GM12865 (cell line): ENCODE results near the gene MKRN1.

Experiments used
- DNase-seq: peaks from one replicate; pipeline ENCODE4 v3.0.0; 2010; ENCODE audit warnings: low read depth
- H3K4me3 ChIP-seq: 2 replicates; pipeline ENCODE4 v1.5.1; 2011; ENCODE audit warnings: mild to moderate bottlenecking, low read depth, low read length, control low read depth
- CTCF ChIP-seq: IDR thresholded peaks from 2 replicates; pipeline ENCODE4 v1.5.1; 2011; ENCODE audit warnings: low read length, control low read depth, low read depth, inconsistent platforms; ENCODE audit not compliant: insufficient read depth; ENCODE audit errors: missing control alignments

MKRN1 gene

GRCh38 chr7:140484479-140484878 lies 5.2 kb upstream of the MKRN1 start:
- no peak for TF ChIP-seq CTCF
- no peak overlapping the region for H3K4me3 ChIP-seq
- no peak for DNase-seq

GRCh38 chr7:140479739-140480084 lies 407 bp upstream of the MKRN1 start:
- DNase-seq = no peak
- no peak for TF ChIP-seq CTCF
- peak overlapping the region; percentile 86 for H3K4me3 ChIP-seq

GRCh38 chr7:140478246-140479061 lies 851 bp downstream of the MKRN1 start:
- DNase-seq = peak; percentile 57
- H3K4me3 ChIP-seq = peak overlapping the region; percentile 86
- TF ChIP-seq CTCF = no peak

- no peak for TF ChIP-seq CTCF
- H3K4me3 ChIP-seq = peak overlapping the region; percentile 86; the same call in 1 of the 2 replicates
These were observed 2.5 kb downstream of the MKRN1 start for GRCh38 chr7:140476698-140477261.

GRCh38 chr7:140475747-140476333 lies 3.5 kb downstream of the MKRN1 start:
- DNase-seq = peak; percentile 44
- H3K4me3 ChIP-seq = no peak overlapping the region
- TF ChIP-seq CTCF = peak; percentile 33

More at GRCh38 chr7:140476698-140477261, 2.5 kb downstream of the MKRN1 start:
- DNase-seq = no peak

GRCh38 chr7:140463111-140463510 lies 16.2 kb downstream of the MKRN1 start:
- no peak overlapping the region for H3K4me3 ChIP-seq
- no peak for TF ChIP-seq CTCF
- DNase-seq = no peak
